A673 (cell line): Measurements from ENCODE around the gene TNFRSF4.

Source experiments
- CTCF ChIP-seq: fragments of 300-800, 200-600 bp; sonication (generic); conservative IDR thresholded peaks from 2 replicates; pipeline ENCODE4 v1.5.1; 2017; ENCODE audit warnings: low read depth, mild to moderate bottlenecking, antibody characterized with exemption, low read length, moderate library complexity, mixed read lengths
- EZH2 ChIP-seq: fragments of 200-600 bp; sonication (generic); IDR thresholded peaks from 2 replicates; pipeline ENCODE4 v1.6.1; 2017; ENCODE audit warnings: borderline replicate concordance, low read depth, mild to moderate bottlenecking, mixed read lengths, antibody characterized with exemption, low read length; ENCODE audit not compliant: poor library complexity, severe bottlenecking

GRCh38 chr1:1191734-1192133, 22.2 kb downstream of the TNFRSF4 start:
- TF ChIP-seq CTCF (no peak), EZH2 (no peak)
